ENCODE measurements around the gene USE1. TPM values are rescaled to one million over a fixed set of nuclear protein-coding genes. Genes with fewer than 3 reads are reported as not detected.

USE1 gene
- total RNA-seq, 1 experiment from 2014 or later = 27.5 TPM

- ChIA-PET CTCF (no interaction called here), POLR2A (no interaction called here), RAD21 (ENCODE audit: low non-redundant PET in 1 of 2, low total read pairs in 2 of 2, uncharacterized antibody in 2 of 2, unreplicated experiment in 2 of 2) (no interaction called here)
- peaks cover 7% of the 10 kb centered on the region; the same call in 1 of the 2 replicates for H3K79me2 ChIP-seq (ENCODE audit: insufficient read depth, low read length)
- H3K4me3 ChIP-seq (replicated peaks in 1 of 2; ENCODE audit: low read depth in 1 of 2, low read length in 2 of 2) = no peak overlapping the region
- no peak for ATAC-seq
- H3K9ac ChIP-seq (ENCODE audit: low read length) = no peak overlapping the region
- no peak overlapping the region for H3K4me2 ChIP-seq (ENCODE audit: low read length)
- no peak overlapping the region for H2AFZ ChIP-seq (ENCODE audit: low read depth, low read length, poor library complexity, severe bottlenecking)
- H3K36me3 ChIP-seq (ENCODE audit: control insufficient read depth in 1 of 2, insufficient read depth in 2 of 2, low read length in 2 of 2) = peaks cover 6 to 12% of the 10 kb centered on the region in 2 experiments; a peak in 2 of 4 replicates
- no peaks in the 10 kb centered on the region for H4K20me1 ChIP-seq (ENCODE audit: insufficient read depth)
- H3K9me2 ChIP-seq (ENCODE audit: insufficient read depth) = no peaks in the 10 kb centered on the region
- BruUV-seq (replicated peaks) = no TSS peak
- H3K27me3 ChIP-seq (ENCODE audit: insufficient read depth, low read length) = no peaks in the 10 kb centered on the region
- H3K27ac ChIP-seq (ENCODE audit: low read depth, low read length) = no peak overlapping the region; the same call in 1 of the 2 replicates
- peaks cover 15 to 36% of the 10 kb centered on the region in 2 experiments; a peak in 3 of 4 replicates for H3K4me1 ChIP-seq (ENCODE audit: control insufficient read depth in 1 of 2, insufficient read depth in 2 of 2, low read length in 2 of 2)
- TF ChIP-seq MAX (IDR thresholded peaks at IDR 0.05) (no peak), CBX3 (IDR thresholded peaks at IDR 0.05; ENCODE audit: low read depth) (no peak), RAD21 (IDR thresholded peaks at IDR 0.05; ENCODE audit: low read depth) (no peak), JUND (IDR thresholded peaks at IDR 0.05) (no peak)
- no peak for DNase-seq (ENCODE audit: low read depth, low spot score)
- intact Hi-C loops (cut with micrococcal nuclease) = no loop called here
- H3K9me3 ChIP-seq (ENCODE audit: control insufficient read depth in 1 of 2, insufficient read depth in 1 of 2, low read depth in 1 of 2, low read length in 2 of 2) = no peaks in the 10 kb centered on the region
Observed at GRCh38 chr19:17213334-17213733, 1.8 kb upstream of the USE1 start.

- ChIA-PET CTCF (interaction anchor here (1.2 kb wide), 1 partner anchor 94 kb away, joined by 3 read pairs; the partner anchor contains the start of gene DDA1), POLR2A (interaction anchor here (0.7 to 1.9 kb wide), 9 partner anchors 9 to 107 kb away, joined by 3 to 24 read pairs (median 4); partner anchors contain the start of genes BABAM1, DDA1, OCEL1 and USHBP1), RAD21 (ENCODE audit: low non-redundant PET in 1 of 2, low total read pairs in 2 of 2, uncharacterized antibody in 2 of 2, unreplicated experiment in 2 of 2) (no interaction called here)
- peaks cover 6% of the 10 kb centered on the region in 2 experiments; a peak in 2 of 4 replicates for H3K36me3 ChIP-seq (ENCODE audit: control insufficient read depth in 1 of 2, insufficient read depth in 2 of 2, low read length in 2 of 2)
- intact Hi-C loops (cut with micrococcal nuclease) = no loop called here
- peak overlapping the region; percentile 80 for H3K9ac ChIP-seq (ENCODE audit: low read length)
- H3K27me3 ChIP-seq (ENCODE audit: insufficient read depth, low read length) = no peaks in the 10 kb centered on the region
- H4K20me1 ChIP-seq (ENCODE audit: insufficient read depth) = no peaks in the 10 kb centered on the region
- H3K9me3 ChIP-seq (ENCODE audit: control insufficient read depth in 1 of 2, insufficient read depth in 1 of 2, low read depth in 1 of 2, low read length in 2 of 2) = no peaks in the 10 kb centered on the region
- peak overlapping the region; percentile 94 for H3K4me2 ChIP-seq (ENCODE audit: low read length)
- DNase-seq (ENCODE audit: low read depth, low spot score) = no peak
- H3K4me3 ChIP-seq (replicated peaks in 1 of 2; ENCODE audit: low read depth in 1 of 2, low read length in 2 of 2) = peak overlapping the region; percentile 57 to 70
- ATAC-seq = peak; percentile 12
- H3K9me2 ChIP-seq (ENCODE audit: insufficient read depth) = no peaks in the 10 kb centered on the region
- peaks cover 7% of the 10 kb centered on the region; the same call in 1 of the 2 replicates for H3K79me2 ChIP-seq (ENCODE audit: insufficient read depth, low read length)
- BruUV-seq (replicated peaks) = TSS peak; percentile 93
- H3K27ac ChIP-seq (ENCODE audit: low read depth, low read length) = peak overlapping the region; percentile 89
- peaks cover 8 to 29% of the 10 kb centered on the region in 2 experiments; a peak in 3 of 4 replicates for H3K4me1 ChIP-seq (ENCODE audit: control insufficient read depth in 1 of 2, insufficient read depth in 2 of 2, low read length in 2 of 2)
- no peak overlapping the region for H2AFZ ChIP-seq (ENCODE audit: low read depth, low read length, poor library complexity, severe bottlenecking)
- TF ChIP-seq SP1 (IDR thresholded peaks at IDR 0.05; ENCODE audit: low read depth) (no peak), JUND (IDR thresholded peaks at IDR 0.05) (no peak), ZFX (IDR thresholded peaks at IDR 0.05) (no peak), FOSL1 (IDR thresholded peaks at IDR 0.05; ENCODE audit: low read depth) (no peak), ATF3 (IDR thresholded peaks at IDR 0.05) (no peak), SIN3A (IDR thresholded peaks at IDR 0.05; ENCODE audit: low read depth) (no peak), CTCF (IDR thresholded peaks at IDR 0.05 in 2 of 3, conservative IDR thresholded peaks at IDR 0.05 in 1 of 3; ENCODE audit: borderline replicate concordance in 1 of 3, insufficient read depth in 1 of 3, low read depth in 2 of 3, low read length in 2 of 3) (no peak), ELF1 (IDR thresholded peaks at IDR 0.05; ENCODE audit: borderline replicate concordance, low read depth) (no peak), MAX (IDR thresholded peaks at IDR 0.05) (no peak), YY1 (IDR thresholded peaks at IDR 0.05; ENCODE audit: extremely low read depth, insufficient replicate concordance, low read depth, low read length) (no peak), EZH2 (IDR thresholded peaks at IDR 0.05) (no peak), CEBPB (IDR thresholded peaks at IDR 0.05; ENCODE audit: low read depth) (no peak), TCF7L2 (IDR thresholded peaks at IDR 0.05; ENCODE audit: borderline replicate concordance, extremely low read depth, insufficient read depth, insufficient read length) (no peak), ZNF274 (IDR thresholded peaks at IDR 0.05; ENCODE audit: low read depth, low read length) (no peak), POLR2AphosphoS5 (IDR thresholded peaks at IDR 0.05; ENCODE audit: low read depth, low read length) (no peak), EZH2phosphoT487 (IDR thresholded peaks at IDR 0.05; ENCODE audit: borderline replicate concordance) (no peak), SRF (IDR thresholded peaks at IDR 0.05; ENCODE audit: low read depth) (no peak)
Observed at GRCh38 chr19:17214508-17215126, 540 bp upstream of the USE1 start.

Measured in HCT116 (cell line).